Natural killer cell (primary cell): ENCODE measurements around the gene OR10C1. TPM values are rescaled to one million over a fixed set of nuclear protein-coding genes. Genes with fewer than 3 reads are reported as not detected.

Experiments used
- ATAC-seq, 3 donors: fragments of 150-1000 bp in 2 of 3; fragments of 200-7000 bp in 1 of 3; cut with Tn5 transposase; 1 replicate in 1 of 3; 2 replicates in 2 of 3; pipeline ENCODE4 v1.10.0; 2021; ENCODE audit warnings: mild to moderate bottlenecking in 2 of 3, moderate library complexity in 2 of 3
- DNase-seq, 2 donors: peaks; one replicate each; pipeline versions ENCODE4 v3.0.0 to v3.0.0-alpha.2; 2013 to 2021; ENCODE audit warnings: mixed read lengths in 1 of 2
- H3K27ac ChIP-seq: one replicate; pipeline ENCODE4 v1.5.1; 2013; ENCODE audit warnings: mild to moderate bottlenecking, low read length
- H3K27me3 ChIP-seq: one replicate; pipeline ENCODE4 v1.6.1; 2013; ENCODE audit warnings: low read length; ENCODE audit not compliant: control insufficient read depth, insufficient read depth
- H3K36me3 ChIP-seq: one replicate; pipeline ENCODE4 v1.6.1; 2013; ENCODE audit warnings: low read length; ENCODE audit not compliant: control insufficient read depth, insufficient read depth
- H3K4me1 ChIP-seq: one replicate; pipeline ENCODE4 v1.6.1; 2013; ENCODE audit warnings: low read length; ENCODE audit not compliant: control insufficient read depth, insufficient read depth
- H3K4me3 ChIP-seq: one replicate; pipeline ENCODE4 v1.5.1; 2013; ENCODE audit warnings: low read length
- H3K9me3 ChIP-seq: one replicate; pipeline ENCODE4 v1.6.1; 2013; ENCODE audit warnings: low read length; ENCODE audit not compliant: control insufficient read depth, insufficient read depth
- H3K27ac Mint-ChIP-seq, 2 donors: one replicate each; pipeline ENCODE4 v1.8.0; 2022; ENCODE audit warnings: mild to moderate bottlenecking in 2 of 2, mixed read lengths in 2 of 2, moderate library complexity in 1 of 2
- H3K27me3 Mint-ChIP-seq, 2 donors: one replicate each; pipeline ENCODE4 v1.8.0; 2022; ENCODE audit warnings: low read depth in 2 of 2, mixed read lengths in 2 of 2
- H3K36me3 Mint-ChIP-seq: one replicate; pipeline ENCODE4 v1.8.0; 2022; ENCODE audit warnings: mixed read lengths
- H3K4me1 Mint-ChIP-seq, 2 donors: one replicate each; pipeline ENCODE4 v1.8.0; 2022; ENCODE audit warnings: mixed read lengths in 2 of 2
- H3K4me3 Mint-ChIP-seq: one replicate; pipeline ENCODE4 v1.8.0; 2022; ENCODE audit warnings: mild to moderate bottlenecking, moderate library complexity, mixed read lengths
- H3K9me3 Mint-ChIP-seq, 2 donors: one replicate each; pipeline ENCODE4 v1.8.0; 2022; ENCODE audit warnings: mixed read lengths in 2 of 2
- WGBS: methylation state at CpG from one replicate; pipeline ENCODE4 v1.1.7; 2013; ENCODE audit warnings: missing lambda C conversion rate; ENCODE audit not compliant: insufficient coverage; 5-methylcytosine and 5-hydroxymethylcytosine counted together
- intact Hi-C: fragments of 100-400 bp; cut with micrococcal nuclease; formaldehyde crosslinking; loops from one replicate; pipeline ENCODE4 v1.14.2; 2022
- total RNA-seq, 4 donors: library from RNA; stranded (reverse); fragments of 120-200 nt in 1 of 4; gene quantifications; one replicate each; pipeline versions ENCODE4 v1.2.3 to v1.2.4, GENCODE V29; 2013 to 2022
- TF ChIP-seq, protein P1 (sequence below): fragments of 200-600 bp; IDR thresholded peaks from one replicate; pipeline ENCODE4 v1.8.0; 2022; ENCODE audit warnings: antibody characterized with exemption

OR10C1 gene
- total RNA-seq, 3 donors from 2014 or later (not counting 1 experiment from before 2014, with no cell fraction given), result not detected

DNA sequence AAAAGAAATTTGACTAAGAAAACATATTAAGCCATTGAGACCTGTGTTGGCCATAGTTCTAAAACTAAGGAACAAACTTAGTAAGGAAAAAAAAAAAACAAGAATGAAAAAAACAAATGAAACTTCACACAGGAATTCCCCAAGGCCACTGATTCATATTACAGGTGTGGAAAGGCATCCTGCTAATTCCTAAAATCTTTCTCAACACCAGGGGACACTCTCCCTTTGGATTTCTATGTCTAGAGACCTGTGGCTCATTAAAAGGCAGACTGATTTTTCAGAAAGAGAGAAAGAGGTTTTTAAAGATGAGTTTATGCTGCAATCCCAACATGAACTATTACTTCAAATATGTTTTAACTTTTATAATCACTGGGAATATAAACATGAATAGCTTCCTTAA lies 24.5 kb upstream of the OR10C1 start, which contains the start of gene OR12D1:
OR12D1 (plus strand) TSS at position 341 of the 400 bp plus-strand sequence.
- TF ChIP-seq, protein P1, sequence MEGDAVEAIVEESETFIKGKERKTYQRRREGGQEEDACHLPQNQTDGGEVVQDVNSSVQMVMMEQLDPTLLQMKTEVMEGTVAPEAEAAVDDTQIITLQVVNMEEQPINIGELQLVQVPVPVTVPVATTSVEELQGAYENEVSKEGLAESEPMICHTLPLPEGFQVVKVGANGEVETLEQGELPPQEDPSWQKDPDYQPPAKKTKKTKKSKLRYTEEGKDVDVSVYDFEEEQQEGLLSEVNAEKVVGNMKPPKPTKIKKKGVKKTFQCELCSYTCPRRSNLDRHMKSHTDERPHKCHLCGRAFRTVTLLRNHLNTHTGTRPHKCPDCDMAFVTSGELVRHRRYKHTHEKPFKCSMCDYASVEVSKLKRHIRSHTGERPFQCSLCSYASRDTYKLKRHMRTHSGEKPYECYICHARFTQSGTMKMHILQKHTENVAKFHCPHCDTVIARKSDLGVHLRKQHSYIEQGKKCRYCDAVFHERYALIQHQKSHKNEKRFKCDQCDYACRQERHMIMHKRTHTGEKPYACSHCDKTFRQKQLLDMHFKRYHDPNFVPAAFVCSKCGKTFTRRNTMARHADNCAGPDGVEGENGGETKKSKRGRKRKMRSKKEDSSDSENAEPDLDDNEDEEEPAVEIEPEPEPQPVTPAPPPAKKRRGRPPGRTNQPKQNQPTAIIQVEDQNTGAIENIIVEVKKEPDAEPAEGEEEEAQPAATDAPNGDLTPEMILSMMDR, result no peak
- intact Hi-C loops, result no loop called here
- no peaks in the 10 kb centered on the region for H3K36me3 ChIP-seq
- Mint-ChIP-seq H3K4me3 (no peak within 1 kb of the TSS), H3K4me1 (no peaks in the 10 kb centered on the region), H3K27ac (no peak within 1 kb of the TSS), H3K27me3 (peaks cover 26 to 46% of the 10 kb centered on the region in 2 donors), H3K36me3 (peaks cover 8% of the 10 kb centered on the region), H3K9me3 (peaks cover 2 to 5% of the 10 kb centered on the region in 2 donors)
- H3K4me1 ChIP-seq, result no peaks in the 10 kb centered on the region
- DNase-seq (no peak), ATAC-seq (no peak)
- H3K4me3 ChIP-seq, result no peak within 1 kb of the TSS
- no peaks in the 10 kb centered on the region for H3K27me3 ChIP-seq
- H3K9me3 ChIP-seq, result peaks cover 4% of the 10 kb centered on the region
- H3K27ac ChIP-seq, result no peak within 1 kb of the TSS

DNA sequence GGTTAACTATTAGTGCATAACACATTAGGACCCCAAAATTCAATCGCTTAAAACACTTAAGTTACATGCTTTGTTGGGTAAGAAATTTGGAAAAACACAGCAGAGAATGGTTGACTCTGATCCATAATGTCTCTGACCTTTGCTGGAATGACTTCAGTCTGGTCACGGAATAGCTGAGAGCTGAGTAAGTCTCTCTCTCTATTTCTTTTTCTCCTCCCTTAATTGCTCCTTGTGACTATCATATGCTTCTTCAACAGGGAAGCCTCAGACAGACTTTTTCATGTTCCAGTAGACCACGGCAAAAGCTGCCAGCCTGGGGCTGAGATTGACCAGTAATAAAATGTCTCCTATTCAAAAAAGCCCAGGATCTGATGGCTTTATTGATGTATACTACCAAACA lies 19.6 kb upstream of the OR10C1 start:
- Mint-ChIP-seq H3K27me3 (peaks cover 25 to 50% of the 10 kb centered on the region in 2 donors), H3K27ac (no peak overlapping the region), H3K36me3 (no peaks in the 10 kb centered on the region), H3K9me3 (peaks cover 0 to 2% of the 10 kb centered on the region in 2 donors), H3K4me3 (no peak overlapping the region), H3K4me1 (no peaks in the 10 kb centered on the region)
- no peak overlapping the region for H3K27ac ChIP-seq
- H3K9me3 ChIP-seq, result no peaks in the 10 kb centered on the region
- no peak overlapping the region for H3K4me3 ChIP-seq
- intact Hi-C loops, result no loop called here
- no peaks in the 10 kb centered on the region for H3K27me3 ChIP-seq
- H3K4me1 ChIP-seq, result no peaks in the 10 kb centered on the region
- no peak for ATAC-seq
- DNase-seq, result no peak
- no peaks in the 10 kb centered on the region for H3K36me3 ChIP-seq
- WGBS, result 89% methylated on average over 3 of the region's 3 CpGs
- TF ChIP-seq, protein P1, result no peak

DNA sequence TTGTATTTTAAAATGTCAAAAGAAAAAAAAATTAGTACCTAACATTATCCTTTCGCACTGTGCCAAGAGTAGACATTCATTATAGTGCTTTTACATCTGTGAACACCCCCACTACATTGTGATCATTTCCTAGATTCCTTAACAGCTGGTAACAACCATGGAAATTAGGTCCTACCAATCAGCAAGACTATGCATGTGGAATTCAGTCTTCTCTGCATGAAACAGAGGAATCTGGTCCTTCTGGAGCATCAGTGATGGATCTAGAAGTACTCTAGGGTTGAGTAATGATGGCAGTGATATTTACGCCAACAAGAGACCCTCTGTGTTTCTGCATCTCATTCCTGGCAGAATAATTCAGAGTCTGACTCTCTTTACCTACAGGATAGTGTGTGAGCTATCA lies 14.9 kb upstream of the OR10C1 start:
- Histone ChIP-seq H3K27me3 (peaks cover 2% of the 10 kb centered on the region), H3K4me1 (no peaks in the 10 kb centered on the region), H3K4me3 (no peak overlapping the region), H3K27ac (no peak overlapping the region), H3K36me3 (no peaks in the 10 kb centered on the region), H3K9me3 (no peaks in the 10 kb centered on the region)
- no peak for ATAC-seq
- peaks cover 19 to 54% of the 10 kb centered on the region in 2 donors for H3K27me3 Mint-ChIP-seq
- intact Hi-C loops, result no loop called here
- no peak for DNase-seq
- H3K9me3 Mint-ChIP-seq, result peaks cover 0 to 2% of the 10 kb centered on the region in 2 donors
- H3K27ac Mint-ChIP-seq, result no peak overlapping the region
- whole genome bisulfite sequencing, result 100% methylated on average over 2 of the region's 2 CpGs
- H3K4me1 Mint-ChIP-seq, result no peaks in the 10 kb centered on the region
- TF ChIP-seq, protein P1, result no peak
- no peak overlapping the region for H3K4me3 Mint-ChIP-seq
- no peaks in the 10 kb centered on the region for H3K36me3 Mint-ChIP-seq

- TF ChIP-seq, protein P1, result no peak
- DNase-seq (no peak), ATAC-seq (no peak)
- no peaks in the 10 kb centered on the region for H3K4me1 Mint-ChIP-seq
- Histone ChIP-seq H3K4me3 (no peak overlapping the region), H3K36me3 (no peaks in the 10 kb centered on the region), H3K9me3 (no peaks in the 10 kb centered on the region), H3K4me1 (no peaks in the 10 kb centered on the region), H3K27ac (no peak overlapping the region), H3K27me3 (peaks cover 2% of the 10 kb centered on the region)
- 0% methylated on average over 1 of the region's 2 CpGs for WGBS
- H3K27ac Mint-ChIP-seq, result no peak overlapping the region
- intact Hi-C loops, result no loop called here
- H3K36me3 Mint-ChIP-seq, result no peaks in the 10 kb centered on the region
- no peak overlapping the region for H3K4me3 Mint-ChIP-seq
- H3K27me3 Mint-ChIP-seq, result peaks cover 19 to 52% of the 10 kb centered on the region in 2 donors
- peaks cover 0 to 2% of the 10 kb centered on the region in 2 donors for H3K9me3 Mint-ChIP-seq
These were observed 14.5 kb upstream of the OR10C1 start for GRCh38 chr6:29424575-29424974.
